Pancreas (tissue), 10 donors: ENCODE results near the gene KCNC1. TPM values are rescaled to one million over a fixed set of nuclear protein-coding genes. Genes with fewer than 3 reads are reported as not detected.

Source experiments
- ATAC-seq, 4 donors: fragments of 200-7000 bp; cut with Tn5 transposase; one replicate each; pipeline versions ENCODE4 v1.8.0 to v1.9.1; 2020; ENCODE audit warnings: mild to moderate bottlenecking in 4 of 4, moderate library complexity in 4 of 4
- DNase-seq, 6 donors: peaks; one replicate each; pipeline ENCODE4 v3.0.0-alpha.2; 2020
- FAIRE-seq: peaks from 2 replicates; lab custom pipeline; 2012; peaks lifted over from hg19 to GRCh38; lab: Jason Lieb, UNC
- H3K27ac ChIP-seq, 4 donors: fragments of 200-600 bp; sonication (generic); 1 replicate in 3 of 4; 2 replicates in 1 of 4; pipeline versions ENCODE4 v1.5.0 to v1.8.0; 2020
- H3K27me3 ChIP-seq, 4 donors: fragments of 200-600 bp; one replicate each; pipeline ENCODE4 v1.8.0; 2021
- H3K36me3 ChIP-seq, 3 donors: fragments of 200-600 bp; sonication (generic) in 1 of 3; one replicate each; pipeline versions ENCODE4 v1.5.0 to v1.8.0; 2020 to 2021
- H3K4me1 ChIP-seq, 3 donors: fragments of 200-600 bp; one replicate each; pipeline ENCODE4 v1.8.0; 2021
- H3K4me3 ChIP-seq, 4 donors: fragments of 200-600 bp; sonication (generic) in 2 of 4; one replicate each; pipeline versions ENCODE4 v1.5.0 to v1.8.0; 2020 to 2021
- H3K9me3 ChIP-seq, 4 donors: fragments of 200-600 bp; one replicate each; pipeline ENCODE4 v1.8.0; 2021
- CTCF ChIP-seq, 4 donors: fragments of 200-600 bp; sonication (generic) in 3 of 4; IDR thresholded peaks; one replicate each; pipeline versions ENCODE4 v1.5.0 to v1.8.0; 2021; ENCODE audit warnings: antibody characterized with exemption in 4 of 4
- WGBS, 2 donors: extraction: QIAGEN DNeasy Blood & Tissue Kit; methylation state at CpG; one replicate each; pipeline ENCODE4 v1.1.7; 2013; 5-methylcytosine and 5-hydroxymethylcytosine counted together
- intact Hi-C, 3 donors: fragments of 100-400 bp; cut with DNase I; formaldehyde crosslinking; loops; one replicate each; pipeline versions ENCODE4 v1.11.1 to v1.14.2; 2022
- polyA plus RNA-seq, 2 donors: library from polyadenylated mRNA; stranded (reverse); fragments of 200-250 nt; gene quantifications; one replicate each; pipeline ENCODE4 v1.2.3, GENCODE V29; 2013
- total RNA-seq, 6 donors: library from RNA; stranded (reverse); fragmentation: NEBNext Ultra II Directional in 4 of 6; extraction: Animal tissue kit (Norgen Biotek cat#: 25700) in 4 of 6; gene quantifications; one replicate each; pipeline versions ENCODE4 v1.2.1 to v1.2.4, GENCODE V29; 2021 to 2023
- donor health status: healthy with polysubstance abuse.
- donor health status: DM: no; HTN: no; CAD: no; lungs with moderate emphysema.
- donor health status: DM: no; HTN: no; CAD: no.
- donor health status: control.
- donor health status: control.
- donor health status: Bipolar disorder and iron deficiency.
- donor health status: DM: yes; HTN: yes; CAD: no.
- donor health status: DM: no; HTN: no; CAD: no.
- donor health status: DM: no; HTN: no; CAD: no.
- donor health status: DM: yes; HTN: yes; CAD: no.

KCNC1 gene
- total and polyA plus RNA-seq, 8 donors: 0.05 to 0.82 (median 0.37) TPM

DNA sequence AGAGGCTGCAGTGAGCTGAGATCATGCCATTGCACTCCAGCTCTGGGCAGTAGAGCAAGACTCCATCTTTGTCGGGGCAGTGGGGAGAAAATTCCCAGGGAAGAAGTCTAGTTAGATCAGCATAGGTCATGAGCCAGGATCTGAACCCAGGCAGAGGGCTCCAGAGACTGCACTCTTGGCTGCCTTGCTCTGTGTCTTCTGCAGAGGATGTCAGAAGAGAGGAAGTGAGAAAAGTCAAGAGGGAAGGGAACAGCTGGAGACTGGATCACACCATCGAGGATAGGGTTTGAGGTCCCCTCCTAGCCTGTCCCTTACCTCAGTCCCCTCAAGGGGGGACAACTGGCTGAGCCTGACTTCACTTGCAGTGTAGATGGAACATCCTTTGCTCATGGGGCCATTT, 9.4 kb upstream of the KCNC1 start:
- H3K9me3 ChIP-seq: no peaks in the 10 kb centered on the region
- WGBS, 2 donors: 58 to 60% methylated on average over 2 of the region's 2 CpGs
- H3K27me3 ChIP-seq: peaks cover 0 to 19% (median 6%) of the 10 kb centered on the region in 4 donors
- no peaks in the 10 kb centered on the region for H3K36me3 ChIP-seq
- no peak for TF ChIP-seq CTCF (IDR thresholded peaks at IDR 0.05)
- no peaks in the 10 kb centered on the region for H3K4me1 ChIP-seq
- H3K27ac ChIP-seq: no peak overlapping the region
- no peak for ATAC-seq
- intact Hi-C loops: no loop called here
- no peak for FAIRE-seq
- H3K4me3 ChIP-seq: no peak overlapping the region
- DNase-seq: no peak

GRCh38 chr11:17730137-17730536, 4.4 kb upstream of the KCNC1 start:
- Histone ChIP-seq H3K27me3 (no peaks in the 10 kb centered on the region), H3K36me3 (no peaks in the 10 kb centered on the region), H3K4me3 (no peak overlapping the region), H3K9me3 (no peaks in the 10 kb centered on the region), H3K4me1 (peaks cover 0 to 4% (median 0%) of the 10 kb centered on the region in 3 donors), H3K27ac (no peak overlapping the region)
- peak in 1 of 6 donors; percentile 7 for DNase-seq
- no peak for TF ChIP-seq CTCF (IDR thresholded peaks at IDR 0.05)
- no peak for FAIRE-seq
- no peak for ATAC-seq
- WGBS, 2 donors: 41 to 52% methylated on average over 2 of the region's 2 CpGs
- intact Hi-C loops: no loop called here

DNA sequence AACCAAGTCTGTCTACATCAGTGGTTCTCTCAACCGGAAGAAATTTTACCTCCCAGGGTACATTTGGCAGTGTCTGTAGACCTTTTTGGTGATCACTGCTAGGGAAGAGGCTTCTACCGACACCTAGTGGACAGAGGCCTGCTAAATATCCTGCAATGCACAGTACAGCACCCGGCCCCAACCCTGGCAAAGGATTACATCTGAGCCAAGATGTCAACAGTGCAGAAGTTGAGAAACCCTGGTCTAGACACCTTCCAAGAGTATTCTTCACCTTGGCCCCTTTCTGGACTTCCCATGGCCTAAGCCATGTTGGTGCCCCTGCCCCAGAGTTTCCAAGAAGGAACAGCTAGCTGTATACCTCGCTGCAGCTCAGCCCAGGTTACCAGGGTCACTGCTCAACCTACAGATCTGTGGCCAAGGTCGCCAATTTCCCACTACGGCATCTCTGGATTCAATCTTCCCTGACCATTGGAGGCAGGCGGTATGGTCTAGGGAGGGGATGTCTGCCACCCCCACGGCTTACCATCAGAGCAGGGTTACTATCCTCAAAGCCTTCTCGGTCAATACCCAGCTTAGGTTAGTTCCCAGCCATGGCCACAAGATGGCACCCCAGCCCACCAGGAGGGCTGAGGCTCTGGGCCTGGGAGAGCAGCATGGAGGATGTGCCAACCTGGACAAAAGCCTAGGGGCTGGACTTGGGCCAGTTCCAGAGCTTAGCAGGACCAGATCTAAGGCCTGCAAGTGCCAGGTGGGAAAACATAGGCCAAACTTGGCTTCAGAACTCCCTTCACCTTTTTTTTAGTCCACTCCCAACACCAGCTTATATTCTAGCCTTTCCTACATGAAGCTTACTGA, 3.7 kb upstream of the KCNC1 start:
- H3K36me3 ChIP-seq: no peaks in the 10 kb centered on the region
- intact Hi-C loops: no loop called here
- no peak overlapping the region for H3K27ac ChIP-seq
- FAIRE-seq (no peak), DNase-seq (peak; percentile 87 to 97 (median 96)), ATAC-seq (peak; percentile 85 to 95 (median 92))
- H3K27me3 ChIP-seq: peaks cover 0 to 1% (median 0%) of the 10 kb centered on the region in 4 donors
- no peak overlapping the region for H3K4me3 ChIP-seq
- WGBS, 2 donors: 10% methylated on average over 9 of the region's 9 CpGs
- TF ChIP-seq CTCF (IDR thresholded peaks at IDR 0.05): peak; percentile 78 to 86 (median 80)
- H3K9me3 ChIP-seq: no peaks in the 10 kb centered on the region
- H3K4me1 ChIP-seq: peaks cover 0 to 7% (median 0%) of the 10 kb centered on the region in 3 donors

DNA sequence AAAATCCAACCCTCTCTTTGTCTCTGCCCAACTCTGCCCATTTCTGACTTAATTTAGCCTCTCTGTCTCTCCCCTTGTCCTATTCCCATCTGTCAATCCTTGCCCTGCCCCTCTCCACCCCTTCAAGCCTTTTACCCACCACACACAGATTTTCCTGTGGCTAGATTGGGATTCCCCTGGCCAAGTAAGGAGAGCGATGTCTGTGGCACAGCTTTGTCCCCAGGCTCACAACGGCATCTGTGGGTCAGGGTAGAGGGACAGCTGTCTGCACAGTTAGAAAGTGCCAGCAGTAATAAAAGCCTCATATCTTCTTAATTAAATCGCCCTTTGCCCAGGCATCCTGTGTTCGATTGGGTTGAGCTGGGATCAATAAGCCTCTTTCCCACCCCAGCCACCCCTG, 1.3 kb upstream of the KCNC1 start:
- DNase-seq: peak in 1 of 6 donors; percentile 35
- Histone ChIP-seq H3K9me3 (no peaks in the 10 kb centered on the region), H3K27ac (no peak overlapping the region), H3K4me3 (no peak overlapping the region), H3K36me3 (no peaks in the 10 kb centered on the region), H3K4me1 (peaks cover 0 to 7% (median 0%) of the 10 kb centered on the region in 3 donors), H3K27me3 (peaks cover 0 to 9% (median 6%) of the 10 kb centered on the region in 4 donors)
- no peak for TF ChIP-seq CTCF (IDR thresholded peaks at IDR 0.05)
- ATAC-seq: no peak
- intact Hi-C loops: no loop called here
- no peak for FAIRE-seq
- 39 to 44% methylated on average over 4 of the region's 4 CpGs for WGBS, 2 donors
